ENCODE results near the gene PLCG2. TPM values are rescaled to one million over a fixed set of nuclear protein-coding genes. Genes with fewer than 3 reads are reported as not detected.
A peak's percentile ranks its signal among the peaks of the same experiment; 100 is the strongest.

Gene PLCG2
- polyA plus RNA-seq, 3 donors: 19.5 to 47.4 (median 35.5) TPM

GRCh38 chr16:81833751-81834150 lies 54.7 kb downstream of the PLCG2 start:
- no peak for TF ChIP-seq CTCF (IDR thresholded peaks at IDR 0.05)
- no peak overlapping the region for H3K27ac ChIP-seq (ENCODE audit: low read depth in 1 of 2, low read length in 2 of 2)
- peak overlapping the region in 2 of 7 donors; percentile 11 to 50 for H3K27ac Mint-ChIP-seq
- 94% methylated on average over 10 of the region's 10 CpGs for WGBS (ENCODE audit: insufficient coverage)
- DNase-seq: no peak
- H3K4me1 ChIP-seq (ENCODE audit: control insufficient read depth in 1 of 2, insufficient read depth in 2 of 2, low read length in 2 of 2): peaks cover 81 to 85% of the 10 kb centered on the region in 2 donors
- H4K20me1 ChIP-seq (ENCODE audit: insufficient read depth, low read length): peaks cover 57% of the 10 kb centered on the region
- H3K27me3 ChIP-seq (ENCODE audit: control insufficient read depth in 2 of 2, insufficient read depth in 2 of 2, low read length in 2 of 2): no peaks in the 10 kb centered on the region
- no peaks in the 10 kb centered on the region for H3K36me3 ChIP-seq (replicated peaks in 1 of 2; ENCODE audit: control insufficient read depth in 1 of 2, insufficient read depth in 2 of 2, low read length in 2 of 2)
- no peak overlapping the region for H3K9ac ChIP-seq (ENCODE audit: insufficient read depth, low read length, poor library complexity, severe bottlenecking)
- peaks cover 91% of the 10 kb centered on the region for H3K4me1 Mint-ChIP-seq
- peaks cover 0 to 3% (median 0%) of the 10 kb centered on the region in 3 donors for H3K27me3 Mint-ChIP-seq (ENCODE audit: low read depth in 3 of 3)
- no peak overlapping the region for H2AFZ ChIP-seq (ENCODE audit: insufficient read depth, low read depth, low read length, poor library complexity, severe bottlenecking)
- no peak overlapping the region for H3K4me3 Mint-ChIP-seq
- H3K9me3 Mint-ChIP-seq: no peaks in the 10 kb centered on the region
- no peak overlapping the region for H3K4me2 ChIP-seq (replicated peaks; ENCODE audit: extremely low read depth, low read length, poor library complexity, severe bottlenecking)
- H3K79me2 ChIP-seq (ENCODE audit: insufficient read depth, low read length): peaks cover 76% of the 10 kb centered on the region
- intact Hi-C loops (cut with micrococcal nuclease): loop anchor here in 1 of 2 donors (5.0 kb wide), 1 partner anchor 36 kb away; no protein-coding TSS in a partner anchor
- H3K36me3 Mint-ChIP-seq: peaks cover 12 to 25% of the 10 kb centered on the region in 2 donors
- H3K9me3 ChIP-seq (replicated peaks in 1 of 2; ENCODE audit: control insufficient read depth in 1 of 2, insufficient read depth in 1 of 2, low read length in 2 of 2): no peaks in the 10 kb centered on the region
- H3K4me3 ChIP-seq (replicated peaks in 1 of 3; ENCODE audit: low read depth in 2 of 3, low read length in 3 of 3): no peak overlapping the region

- Histone ChIP-seq H3K27me3 (ENCODE audit: control insufficient read depth in 2 of 2, insufficient read depth in 2 of 2, low read length in 2 of 2) (no peaks in the 10 kb centered on the region), H3K4me1 (ENCODE audit: control insufficient read depth in 1 of 2, insufficient read depth in 2 of 2, low read length in 2 of 2) (peaks cover 74 to 75% of the 10 kb centered on the region in 2 donors), H3K36me3 (replicated peaks in 1 of 2; ENCODE audit: control insufficient read depth in 1 of 2, insufficient read depth in 2 of 2, low read length in 2 of 2) (no peaks in the 10 kb centered on the region), H3K9me3 (replicated peaks in 1 of 2; ENCODE audit: control insufficient read depth in 1 of 2, insufficient read depth in 1 of 2, low read length in 2 of 2) (no peaks in the 10 kb centered on the region), H3K4me2 (replicated peaks; ENCODE audit: extremely low read depth, low read length, poor library complexity, severe bottlenecking) (no peak overlapping the region), H3K79me2 (ENCODE audit: insufficient read depth, low read length) (peaks cover 75% of the 10 kb centered on the region), H2AFZ (ENCODE audit: insufficient read depth, low read depth, low read length, poor library complexity, severe bottlenecking) (no peak overlapping the region), H3K4me3 (replicated peaks in 1 of 3; ENCODE audit: low read depth in 2 of 3, low read length in 3 of 3) (no peak overlapping the region), H3K27ac (ENCODE audit: low read depth in 1 of 2, low read length in 2 of 2) (no peak overlapping the region), H4K20me1 (ENCODE audit: insufficient read depth, low read length) (peaks cover 66% of the 10 kb centered on the region), H3K9ac (ENCODE audit: insufficient read depth, low read length, poor library complexity, severe bottlenecking) (no peak overlapping the region)
- Mint-ChIP-seq H3K4me1 (peaks cover 84% of the 10 kb centered on the region), H3K27me3 (ENCODE audit: low read depth in 3 of 3) (peaks cover 0 to 3% (median 0%) of the 10 kb centered on the region in 3 donors), H3K36me3 (peaks cover 8 to 23% of the 10 kb centered on the region in 2 donors), H3K9me3 (no peaks in the 10 kb centered on the region), H3K4me3 (no peak overlapping the region), H3K27ac (peak overlapping the region in 2 of 7 donors; percentile 36 to 42)
- DNase-seq: no peak
- no CpG with 5 or more reads among the region's 2 CpGs for WGBS (ENCODE audit: insufficient coverage)
- TF ChIP-seq CTCF (IDR thresholded peaks at IDR 0.05): no peak
- intact Hi-C loops (cut with micrococcal nuclease): loop anchor here in 1 of 2 donors (5.0 kb wide), 1 partner anchor 38 kb away; no protein-coding TSS in a partner anchor
These were observed 55.8 kb downstream of the PLCG2 start for GRCh38 chr16:81834868-81835267.

Data from CD14-positive monocyte (primary cell).